ENCODE results near the gene PRRC2B.

Gene PRRC2B

GRCh38 chr9:131484560-131485185, 90.8 kb downstream of the PRRC2B start:
- DNase-seq (ENCODE audit: low read depth, low spot score), result no peak

- no peak for DNase-seq (ENCODE audit: low read depth, low spot score)
Measured at GRCh38 chr9:131485206-131485605, 91.3 kb downstream of the PRRC2B start.

DNA sequence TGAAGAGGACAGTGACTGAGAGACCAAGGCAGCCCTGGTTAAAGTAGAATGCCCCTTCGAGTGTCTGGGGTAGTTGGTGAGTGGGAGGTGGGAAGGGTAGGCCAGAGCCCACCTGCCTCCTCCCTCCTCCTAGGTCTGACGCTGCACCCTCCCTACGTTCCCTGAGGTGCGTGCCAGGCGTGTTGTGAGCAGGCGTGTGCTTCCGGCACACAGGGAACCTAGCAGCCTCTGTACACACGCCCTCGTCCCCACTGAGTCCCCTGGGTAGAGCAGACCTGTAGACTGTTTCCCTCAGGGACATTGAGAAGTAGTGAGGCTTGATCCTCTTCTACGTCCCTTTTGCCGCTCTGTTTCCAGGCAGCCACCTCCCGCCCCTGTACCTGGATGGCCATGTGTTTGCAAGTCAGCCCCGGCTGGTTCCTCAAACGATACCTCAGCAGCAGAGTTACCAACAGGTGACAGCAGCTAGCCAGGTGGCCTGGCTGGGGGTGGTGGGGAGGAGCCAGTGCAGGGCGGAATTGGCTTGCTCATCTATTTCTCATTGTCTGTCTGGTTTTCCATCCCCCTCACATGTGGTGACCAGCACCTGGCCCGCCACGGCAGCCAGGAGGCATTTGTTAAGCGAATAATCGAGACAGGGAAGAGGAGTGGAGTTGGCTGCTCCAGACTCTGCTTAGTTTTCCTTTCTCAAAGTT, 92.0 kb downstream of the PRRC2B start:
- no peak for DNase-seq (ENCODE audit: low read depth, low spot score)

- no peak for DNase-seq (ENCODE audit: low read depth, low spot score)
Measured at GRCh38 chr9:131487001-131487400, 93.1 kb downstream of the PRRC2B start.

- no peak for DNase-seq (ENCODE audit: low read depth, low spot score)
Measured at GRCh38 chr9:131487621-131488031, 93.7 kb downstream of the PRRC2B start.

DNA sequence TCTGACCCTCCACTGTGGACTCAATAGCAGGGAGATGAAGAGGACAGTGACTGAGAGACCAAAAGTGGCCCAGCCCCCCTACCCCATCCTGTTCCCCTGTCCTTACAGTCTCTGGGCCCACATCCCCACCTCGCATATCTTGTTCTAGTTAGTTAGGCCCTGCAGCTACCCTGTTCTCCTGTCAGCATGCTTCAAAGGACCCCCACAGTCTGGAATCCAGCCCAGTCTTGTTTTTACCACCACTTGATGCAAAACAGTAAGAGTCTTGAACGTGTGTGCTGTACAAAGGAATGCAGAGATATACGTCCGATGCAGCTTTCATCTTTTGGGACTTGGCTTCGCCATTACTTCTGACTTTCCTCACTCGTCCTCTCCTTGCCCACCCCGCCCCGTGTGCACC, 96.6 kb downstream of the PRRC2B start:
- DNase-seq (ENCODE audit: low read depth, low spot score), result no peak

DNA sequence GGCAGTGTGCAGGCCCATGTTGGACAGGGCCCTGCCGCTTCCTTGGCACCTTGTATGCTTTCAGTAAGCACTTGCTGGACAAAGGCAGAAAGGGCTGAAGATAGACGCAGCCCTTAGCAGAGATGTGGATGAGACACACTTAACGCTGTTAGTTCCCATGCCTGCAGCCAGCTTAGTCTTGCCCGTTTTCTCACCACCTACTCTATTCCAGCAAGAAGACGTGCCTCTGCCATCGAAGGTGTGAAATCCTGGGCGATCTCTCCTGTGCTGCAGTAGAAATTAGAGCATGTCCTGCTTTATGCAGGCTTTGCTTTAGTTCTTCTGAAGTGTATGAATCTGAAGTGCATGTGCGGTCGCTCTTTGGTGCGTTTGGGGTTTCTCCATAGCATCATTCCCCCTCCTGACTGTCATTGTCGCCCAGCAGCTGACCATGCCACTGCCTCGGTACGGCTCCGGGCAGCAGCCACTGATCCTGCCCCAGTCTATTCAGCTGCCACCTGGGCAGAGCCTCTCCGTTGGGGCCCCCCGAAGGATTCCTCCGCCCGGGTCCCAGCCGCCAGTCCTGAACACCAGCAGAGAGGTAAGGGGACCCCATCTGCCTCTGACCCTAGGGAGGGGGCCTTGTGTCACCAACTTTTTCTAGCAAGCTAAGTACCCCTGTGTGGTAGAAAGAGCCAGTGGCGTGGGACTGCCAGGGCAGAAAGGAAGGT, 97.3 kb downstream of the PRRC2B start:
- DNase-seq (ENCODE audit: low read depth, low spot score), result no peak

DNA sequence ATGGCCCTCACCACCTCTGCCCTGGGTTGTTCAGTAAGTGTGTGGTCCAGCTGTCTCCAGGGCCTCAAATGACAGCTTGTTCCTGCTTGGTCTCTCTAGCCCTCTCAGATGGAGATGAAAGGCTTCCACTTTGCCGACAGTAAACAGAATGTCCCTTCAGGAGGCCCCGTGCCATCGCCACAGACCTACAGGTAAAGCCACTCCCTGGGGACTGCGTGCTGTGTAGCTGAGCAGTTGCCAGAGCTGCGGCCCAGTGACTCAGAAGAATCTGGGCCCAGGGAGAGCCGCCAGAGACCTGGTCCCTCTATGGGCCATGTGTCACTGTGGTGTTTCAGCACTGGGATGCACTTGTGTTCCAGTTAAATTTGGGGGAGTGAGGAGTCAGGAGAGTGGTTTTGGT, 98.2 kb downstream of the PRRC2B start:
- no peak for DNase-seq (ENCODE audit: low read depth, low spot score)

DNA sequence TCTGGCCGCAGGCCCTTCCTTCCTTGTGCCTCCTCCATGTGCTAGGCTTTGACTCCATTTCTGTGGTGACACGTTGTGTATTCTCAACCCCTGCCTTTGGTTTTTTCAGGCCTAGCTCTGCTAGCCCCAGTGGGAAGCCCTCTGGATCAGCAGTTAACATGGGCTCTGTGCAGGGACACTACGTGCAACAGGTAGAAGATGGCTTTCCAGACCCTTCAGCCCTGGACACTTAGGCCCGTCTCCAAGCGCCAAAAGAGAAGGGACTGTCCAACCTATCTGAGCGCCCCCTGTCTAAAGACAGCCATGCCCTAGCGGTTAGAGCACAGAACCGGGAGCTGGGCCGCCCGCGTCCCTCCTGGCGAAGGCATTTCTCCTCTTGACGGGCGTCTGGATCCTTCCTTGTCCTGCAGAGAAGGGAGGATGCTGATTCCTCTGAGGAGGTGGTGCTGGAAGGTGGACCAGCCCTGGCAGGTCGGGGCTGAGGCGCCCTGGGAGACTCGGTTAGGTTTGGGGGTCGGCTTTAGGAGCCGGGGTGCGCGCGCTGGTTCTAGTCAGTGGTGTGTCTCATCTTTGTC, 100.5 kb downstream of the PRRC2B start:
- no peak for DNase-seq (ENCODE audit: low read depth, low spot score)

GRCh38 chr9:131495785-131496184, 101.9 kb downstream of the PRRC2B start:
- DNase-seq (ENCODE audit: low read depth, low spot score), result no peak

DNA sequence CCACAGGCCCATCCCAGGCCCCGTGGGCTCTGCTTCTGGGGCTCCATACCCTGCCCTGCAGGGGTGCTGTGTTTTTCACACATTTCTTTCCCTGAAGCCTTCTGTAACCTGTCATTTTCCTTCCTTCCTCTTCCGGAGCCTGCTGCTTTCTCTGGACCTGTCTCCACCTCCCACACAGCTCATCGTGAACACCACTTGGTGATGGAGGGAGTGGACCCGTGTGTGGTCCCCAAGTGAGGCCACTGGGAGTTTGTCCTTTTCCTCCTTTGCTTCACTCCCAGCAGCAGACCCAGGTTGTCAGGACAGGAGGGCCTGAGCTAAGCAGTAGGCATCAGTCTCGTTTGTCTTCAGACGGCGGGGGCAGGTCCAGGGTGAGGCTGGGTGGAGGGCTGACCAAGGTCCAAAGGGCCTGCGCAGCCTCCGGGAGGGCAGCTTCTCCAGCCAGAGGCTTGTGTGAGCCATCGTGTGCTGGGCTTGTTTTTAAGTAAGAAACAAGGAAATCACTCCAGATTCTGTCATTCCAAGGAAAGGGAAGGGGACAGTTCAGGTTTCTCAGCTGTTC, 103.0 kb downstream of the PRRC2B start:
- DNase-seq (ENCODE audit: low read depth, low spot score), result no peak

DNA sequence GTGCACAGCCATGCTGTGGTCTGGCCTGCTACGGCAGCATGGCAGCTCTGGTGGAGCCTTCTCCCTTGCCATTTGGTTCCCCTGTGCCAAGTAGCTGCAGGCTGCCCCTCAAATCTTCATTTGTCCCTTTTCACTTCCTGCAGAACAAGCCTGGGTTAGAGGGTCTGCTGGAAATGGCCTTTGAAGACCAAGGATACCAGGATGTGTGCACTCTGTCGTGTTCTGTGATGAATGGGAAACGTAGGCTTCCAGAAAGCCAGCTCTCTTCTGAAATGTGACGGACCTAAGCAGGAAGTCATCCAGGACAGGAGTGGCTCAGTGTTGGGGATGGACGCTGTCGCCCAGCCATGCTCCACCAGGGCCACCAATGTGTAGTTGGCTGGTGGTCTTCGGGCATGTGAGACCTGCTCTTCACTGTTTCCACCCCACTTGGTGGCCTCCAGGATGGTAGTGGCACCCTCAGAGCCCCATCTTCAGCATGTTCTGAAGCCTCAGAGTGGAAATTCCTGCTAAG, 105.4 kb downstream of the PRRC2B start:
- no peak for DNase-seq (ENCODE audit: low read depth, low spot score)

DNA sequence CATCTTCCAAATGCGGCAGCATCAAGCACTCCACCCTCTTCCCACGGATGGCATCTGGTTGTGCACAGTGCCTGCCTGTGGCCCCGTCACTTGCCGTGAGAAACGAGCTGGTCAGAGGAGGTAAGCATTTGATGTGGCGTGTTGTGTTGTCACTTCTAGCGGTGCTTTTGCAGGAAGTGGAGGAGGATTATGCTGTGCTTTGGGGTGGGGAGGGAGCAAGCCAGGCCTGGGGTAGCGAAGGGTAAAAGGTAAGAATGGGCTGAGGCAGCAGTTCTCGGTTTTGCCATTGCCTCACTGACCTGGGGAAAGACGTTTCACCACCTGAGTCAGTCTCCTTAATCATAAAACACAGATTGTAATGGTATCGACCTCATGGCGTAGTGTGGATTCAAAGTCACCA, 106.5 kb downstream of the PRRC2B start:
- DNase-seq (ENCODE audit: low read depth, low spot score), result no peak

GRCh38 chr9:131500939-131501541, 107.2 kb downstream of the PRRC2B start:
- no peak for DNase-seq (ENCODE audit: low read depth, low spot score)

DNA sequence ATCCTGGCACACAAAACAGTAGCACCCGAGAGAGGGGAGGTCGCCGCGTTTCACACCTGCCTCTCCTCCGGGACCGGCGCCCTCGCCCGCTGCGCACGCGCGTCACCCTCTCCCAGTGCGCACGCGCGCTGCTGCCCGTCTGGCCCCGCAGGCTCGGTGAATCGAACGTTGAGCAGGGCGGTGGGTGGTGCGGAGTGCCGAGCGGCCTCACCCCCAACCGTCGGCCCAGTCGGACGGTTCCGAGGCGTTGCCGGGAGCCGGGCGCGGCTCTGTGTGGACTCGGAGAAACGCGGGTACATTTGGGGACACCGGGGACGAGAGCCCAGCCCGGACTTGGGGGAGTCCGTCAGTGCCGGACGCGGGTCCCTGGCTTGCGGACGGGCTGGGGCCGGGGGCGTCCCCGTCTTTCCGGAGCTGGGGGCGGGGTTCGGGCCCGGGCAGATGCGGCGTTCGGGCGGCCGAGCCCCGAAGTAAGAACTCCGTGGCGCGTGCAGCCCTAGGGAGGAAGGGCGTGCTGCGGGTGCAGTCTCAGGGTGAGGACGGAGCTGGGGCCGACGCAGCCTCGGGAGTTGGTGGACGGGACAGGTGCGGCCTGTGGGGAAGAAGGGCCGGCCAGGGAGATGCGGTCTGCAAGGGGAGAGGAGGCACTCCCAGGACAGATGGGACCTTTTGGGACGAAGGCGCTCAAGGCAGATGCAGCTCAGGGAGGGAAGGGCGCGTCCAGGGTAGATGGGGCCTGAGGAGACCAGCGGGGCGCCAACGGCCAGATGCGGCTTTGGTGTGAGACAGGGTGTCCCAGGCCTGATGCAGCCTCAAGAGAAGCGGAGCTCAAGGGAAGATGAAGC, 109.1 kb downstream of the PRRC2B start, which contains the start of gene POMT1:
Gene POMT1, plus strand, starts transcription at position 138 of the 845 bp plus-strand sequence. CDS start 1,301 bp downstream, outside the sequence.
- DNase-seq (ENCODE audit: low read depth, low spot score), result peak; percentile 33

DNA sequence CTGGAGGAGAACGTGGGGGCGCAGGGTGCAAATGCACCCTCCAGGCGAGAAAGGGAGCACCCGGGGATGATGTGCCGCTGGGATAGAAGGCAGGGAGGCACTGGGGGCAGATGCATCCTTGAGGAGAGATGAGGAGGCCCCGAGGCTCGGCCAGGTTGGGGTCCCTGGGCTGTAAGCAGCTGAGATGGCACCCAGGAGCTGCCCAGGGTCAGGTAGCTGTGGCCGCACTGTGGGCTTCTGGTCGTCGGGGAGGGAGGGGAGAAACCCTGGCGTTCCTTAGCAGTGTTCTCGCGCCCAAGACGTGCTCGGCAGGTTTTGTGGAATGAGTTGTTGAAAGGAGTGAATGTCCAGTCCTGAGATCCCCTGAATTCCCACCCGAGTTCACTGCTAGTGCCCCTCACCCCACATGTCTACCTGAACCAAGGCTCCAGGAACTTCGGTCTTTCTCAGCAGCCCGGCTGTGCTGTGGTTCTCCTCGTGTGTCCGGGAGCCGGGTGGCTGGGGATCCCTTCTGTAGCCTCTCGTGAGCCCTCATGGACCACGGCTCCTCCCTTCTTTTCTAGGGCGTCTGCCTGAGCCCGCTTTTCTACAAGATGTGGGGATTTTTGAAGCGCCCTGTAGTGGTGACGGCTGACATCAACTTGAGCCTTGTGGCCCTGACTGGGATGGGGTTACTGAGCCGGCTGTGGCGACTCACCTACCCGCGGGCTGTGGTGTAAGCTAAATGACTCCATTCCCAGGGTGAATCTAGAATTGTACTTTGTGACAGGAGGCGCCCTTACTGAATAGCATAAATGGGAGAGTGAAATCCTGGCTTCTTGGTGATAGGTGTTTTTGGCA, 110.0 kb downstream of the PRRC2B start:
- DNase-seq (ENCODE audit: low read depth, low spot score), result peak; percentile 9

DNA sequence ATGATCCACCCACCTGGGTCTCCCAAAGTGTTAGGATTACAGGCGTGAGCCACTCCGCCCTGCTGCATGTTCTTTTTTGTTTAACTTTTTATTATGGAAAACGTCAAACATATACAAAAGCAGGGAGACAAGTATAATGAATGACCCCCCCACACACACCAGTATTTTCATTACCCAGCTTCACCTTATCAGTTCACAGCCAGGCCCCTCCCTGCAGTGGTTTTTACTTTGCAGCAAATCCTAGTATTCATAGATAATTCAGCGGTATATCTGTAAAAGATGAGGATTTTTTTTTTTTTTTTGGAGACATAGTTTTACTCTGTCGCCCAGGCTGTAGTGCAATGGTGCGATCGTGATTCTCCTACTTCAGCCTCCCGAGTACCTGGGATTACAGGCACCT, 111.1 kb downstream of the PRRC2B start:
- DNase-seq (ENCODE audit: low read depth, low spot score), result no peak

- DNase-seq (ENCODE audit: low read depth, low spot score), result no peak
Measured at GRCh38 chr9:131511416-131511815, 117.5 kb downstream of the PRRC2B start.

- DNase-seq (ENCODE audit: low read depth, low spot score), result no peak
Measured at GRCh38 chr9:131511880-131512279, 118.0 kb downstream of the PRRC2B start.

GRCh38 chr9:131513177-131513576, 119.3 kb downstream of the PRRC2B start:
- DNase-seq (ENCODE audit: low read depth, low spot score), result no peak
